NCI-H748 (cell line): ENCODE measurements around the gene TDRD10.
"Not testable (repeated sequence)": the region's sequence is repeated elsewhere in the genome, so short reads cannot be mapped to it uniquely, and the experiment has no call there.

Experiments used
- DNase-seq: peaks from one replicate; lab custom pipeline; 2025; ENCODE audit not compliant: unreplicated experiment; lab: John Stamatoyannopoulos, UW

TDRD10 gene

GRCh38 chr1:154514066-154514553 is 12.1 kb downstream of the TDRD10 start:
- no peak for DNase-seq

- DNase-seq, result no peak
Measured at GRCh38 chr1:154517661-154518060, 15.6 kb downstream of the TDRD10 start.

DNA sequence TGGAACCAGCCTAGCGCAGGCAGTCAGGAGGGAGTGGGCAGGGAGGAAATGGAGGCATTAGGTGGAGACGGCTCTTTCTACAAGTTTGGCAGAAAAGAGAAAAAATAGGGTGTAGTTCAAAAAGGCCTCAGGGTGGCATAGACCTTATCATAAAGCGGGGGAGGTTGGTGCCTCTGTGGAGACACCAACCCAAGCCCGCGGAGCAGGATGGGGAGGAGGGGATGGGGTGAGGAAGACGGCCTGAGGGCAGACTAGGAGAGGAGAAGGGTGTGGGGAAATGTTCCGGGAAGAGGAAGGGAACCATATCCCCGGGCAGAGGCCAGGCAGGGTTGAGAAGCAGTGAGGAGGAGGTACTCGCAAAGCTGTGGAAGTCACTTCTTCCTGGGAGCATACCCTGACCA is 17.6 kb downstream of the TDRD10 start:
- no peak for DNase-seq

DNA sequence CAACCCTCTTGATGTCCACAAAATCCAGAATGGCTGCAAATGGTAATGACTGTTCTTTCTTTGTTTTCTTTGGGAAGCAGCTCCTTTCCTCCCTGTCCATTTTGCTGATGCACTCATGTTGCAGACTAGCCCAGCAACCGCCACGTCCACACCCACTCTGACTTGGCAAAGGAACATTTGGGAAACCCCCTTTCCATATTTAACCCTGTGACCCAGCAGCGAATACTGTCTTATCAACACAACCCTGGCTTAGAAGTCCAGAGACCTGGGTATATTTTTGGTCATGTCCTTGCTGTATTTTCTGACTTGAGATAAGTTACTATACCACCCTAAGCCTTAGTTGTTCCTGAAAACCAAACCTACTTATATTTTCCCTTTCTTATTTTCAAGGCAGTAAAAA is 18.3 kb downstream of the TDRD10 start:
- DNase-seq, result no peak

DNA sequence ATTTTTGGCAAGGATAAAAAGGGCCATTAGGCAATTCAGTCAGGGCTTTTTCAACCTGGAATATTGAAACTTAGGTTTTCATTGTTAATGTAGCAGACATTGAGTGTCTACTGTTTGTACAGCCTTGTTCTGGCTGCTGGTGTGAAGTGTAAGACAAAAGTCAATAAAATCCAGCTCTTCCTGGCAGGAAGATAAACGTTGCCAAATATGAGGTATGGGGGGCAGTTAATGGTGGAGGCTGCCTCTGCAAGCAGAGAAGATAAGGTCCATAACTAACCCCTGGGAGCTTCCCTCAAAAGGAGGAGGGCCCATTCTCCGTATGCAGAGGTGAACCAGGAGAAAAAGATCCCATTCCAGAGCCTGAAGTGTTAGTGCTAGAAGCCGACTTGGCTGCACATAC is 19.7 kb downstream of the TDRD10 start:
- peak; percentile 9 for DNase-seq

GRCh38 chr1:154524881-154525280 is 22.9 kb downstream of the TDRD10 start:
- DNase-seq, result no peak

GRCh38 chr1:154527192-154527591 is 25.2 kb downstream of the TDRD10 start:
- no peak for DNase-seq

DNA sequence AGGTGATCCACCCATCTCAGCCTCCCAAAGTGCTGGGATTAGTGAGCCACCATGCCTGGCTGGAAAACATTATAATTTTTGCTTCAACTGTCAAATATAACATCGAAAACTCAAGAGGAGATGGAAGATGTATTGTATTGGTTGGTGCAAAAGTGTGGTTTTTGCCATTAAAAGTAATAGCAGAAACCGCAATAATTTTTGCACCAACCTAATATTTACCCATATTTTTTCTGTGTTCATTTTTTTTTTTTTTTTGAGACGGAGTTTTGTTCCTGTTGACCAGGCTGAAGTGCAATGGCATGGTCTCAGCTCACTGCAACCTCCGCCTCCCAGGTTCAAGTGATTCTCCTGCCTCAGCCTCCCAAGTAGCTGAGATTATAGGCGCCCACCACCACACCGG is 27.3 kb downstream of the TDRD10 start:
- DNase-seq, result no peak

DNA sequence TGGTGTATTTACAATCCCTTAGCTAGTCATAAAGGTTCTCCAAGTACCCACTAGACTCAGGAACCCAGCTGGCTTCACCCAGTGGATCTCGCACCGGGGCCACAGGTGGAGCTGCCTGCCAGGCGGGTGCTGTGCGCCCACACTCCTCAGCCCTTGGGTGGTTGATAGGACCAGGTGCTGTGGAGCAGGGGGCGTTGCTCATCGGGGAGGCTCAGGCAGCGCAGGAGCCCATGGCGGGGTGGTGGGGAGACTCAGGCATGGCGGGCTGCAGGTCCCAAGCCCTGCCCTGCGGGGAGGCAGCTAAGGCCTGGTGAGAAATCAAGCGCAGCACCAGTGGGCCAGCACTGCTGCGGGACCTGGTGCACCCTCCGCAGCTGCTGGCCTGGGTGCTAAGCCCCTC is 29.9 kb downstream of the TDRD10 start:
- not testable (repeated sequence) for DNase-seq

GRCh38 chr1:154533952-154534844 is 32.2 kb downstream of the TDRD10 start:
- DNase-seq, result peak; percentile 79

DNA sequence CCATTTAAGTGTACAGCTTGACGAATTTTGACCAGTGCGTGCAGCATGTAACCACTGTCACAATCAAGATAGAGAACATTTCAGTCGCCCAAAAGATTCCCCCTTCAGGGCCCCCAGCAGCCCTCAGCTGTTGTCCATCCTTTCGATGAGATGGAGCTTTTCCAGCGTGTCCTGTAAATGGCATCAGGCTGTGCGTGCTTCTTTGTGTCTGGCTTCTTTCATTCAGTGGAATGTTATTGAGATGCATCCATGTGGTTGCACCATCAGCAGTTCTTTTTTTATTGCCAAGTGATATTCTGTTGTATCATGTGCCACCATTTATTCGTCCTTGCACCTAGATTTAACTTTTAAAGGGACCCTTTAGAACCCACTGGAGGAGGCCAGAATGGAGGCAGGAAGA is 34.6 kb downstream of the TDRD10 start:
- DNase-seq, result no peak

DNA sequence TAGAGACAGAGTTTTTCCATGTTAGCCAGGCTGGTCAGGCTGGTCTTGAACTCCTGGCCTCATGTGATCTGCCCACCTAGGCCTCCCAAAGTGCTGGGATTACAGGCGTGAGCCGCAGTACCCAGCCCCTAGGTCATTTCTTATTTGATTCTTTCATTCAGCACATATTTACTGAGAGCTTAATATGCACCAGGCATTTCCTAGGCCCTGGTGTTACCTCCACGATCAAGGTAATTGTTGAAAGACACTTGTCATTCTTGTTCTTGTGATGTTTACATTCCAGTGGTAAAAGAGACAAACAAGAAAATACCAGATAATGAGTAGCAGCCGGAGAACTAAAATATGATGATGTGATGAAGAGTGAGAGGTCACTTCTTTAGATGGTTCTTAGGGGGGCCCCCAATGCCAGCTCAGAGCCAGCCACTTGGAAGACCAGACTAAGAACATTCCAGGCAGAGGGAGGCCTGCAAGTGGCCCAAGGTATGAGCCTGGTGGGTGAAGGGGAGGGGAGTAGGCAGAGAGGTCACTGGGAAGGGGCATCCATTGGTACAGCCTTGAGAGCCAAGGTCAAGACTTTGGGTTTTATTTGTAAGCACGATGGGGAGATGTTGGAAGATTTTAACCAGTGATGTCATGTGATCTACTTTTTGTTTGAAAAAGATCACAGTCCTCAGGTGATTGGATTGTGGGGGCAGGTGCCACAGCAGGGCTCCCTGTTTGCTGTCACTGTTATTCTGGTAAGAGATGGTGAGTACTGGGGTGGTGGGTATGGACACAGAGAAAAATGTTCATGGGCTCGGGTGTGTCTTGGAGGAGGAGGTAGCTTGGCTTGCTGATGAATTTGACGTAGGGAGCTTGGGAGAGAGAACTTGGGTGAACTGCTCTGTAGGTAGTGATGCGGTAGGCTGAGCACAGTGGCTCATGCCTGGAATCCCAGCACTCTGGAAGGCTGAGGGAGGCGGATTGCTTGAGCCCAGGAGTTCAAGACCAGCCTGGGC is 37.8 kb downstream of the TDRD10 start:
- DNase-seq, result no peak

DNA sequence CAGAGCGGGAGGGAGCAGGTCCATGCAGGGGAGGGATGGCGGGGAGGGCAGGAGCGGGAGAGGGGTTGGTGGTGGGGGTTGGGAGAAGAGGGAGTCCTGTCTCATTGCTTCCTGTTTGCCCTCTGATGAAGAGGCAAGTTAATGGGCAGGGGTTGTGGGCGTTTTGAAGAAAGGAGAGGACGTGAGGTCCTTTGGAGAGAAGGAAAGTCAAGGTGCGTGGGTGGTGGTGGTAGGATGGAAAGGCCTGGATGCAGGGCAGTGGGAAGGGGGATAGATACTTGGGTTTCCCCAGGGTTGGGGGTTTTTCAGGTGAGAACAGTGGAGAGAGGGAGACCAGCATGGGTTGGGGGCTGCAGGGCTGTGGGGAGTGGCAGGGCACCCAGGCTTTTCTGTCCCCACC is 39.2 kb downstream of the TDRD10 start:
- DNase-seq, result no peak

- DNase-seq, result peak; percentile 63
Measured at GRCh38 chr1:154546264-154547063, 44.4 kb downstream of the TDRD10 start.

DNA sequence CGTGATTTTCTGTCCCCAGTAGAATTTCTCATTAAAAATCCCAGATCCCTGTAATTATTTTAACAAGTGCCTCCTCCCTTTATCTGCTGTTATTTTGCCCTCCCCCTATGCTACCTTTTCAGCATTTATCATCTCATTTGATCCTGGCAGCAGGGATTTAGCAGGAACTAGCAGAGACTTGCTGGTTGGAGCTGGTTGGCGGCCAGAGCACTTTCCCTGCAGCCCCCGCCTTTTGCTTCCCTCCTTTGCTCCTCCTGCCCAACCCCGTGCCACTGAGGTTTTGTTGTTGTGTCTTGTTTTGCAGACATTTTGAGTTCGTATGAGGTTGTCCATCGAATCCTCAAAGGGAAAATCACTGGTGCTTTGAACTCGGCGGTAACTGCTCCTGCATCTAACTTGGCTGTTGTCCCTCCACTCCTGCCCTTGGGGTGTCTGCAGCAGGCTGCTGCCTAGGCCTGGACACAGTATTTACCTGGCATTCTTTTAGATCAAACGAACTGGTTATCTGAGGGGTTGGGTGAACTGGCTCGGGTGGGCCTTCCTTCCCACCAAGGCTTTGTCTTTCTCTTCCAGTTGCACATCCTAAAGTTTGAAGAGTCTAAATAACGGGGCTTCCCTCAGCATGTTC is 45.2 kb downstream of the TDRD10 start:
- no peak for DNase-seq

GRCh38 chr1:154548028-154548427 is 46.0 kb downstream of the TDRD10 start:
- no peak for DNase-seq

DNA sequence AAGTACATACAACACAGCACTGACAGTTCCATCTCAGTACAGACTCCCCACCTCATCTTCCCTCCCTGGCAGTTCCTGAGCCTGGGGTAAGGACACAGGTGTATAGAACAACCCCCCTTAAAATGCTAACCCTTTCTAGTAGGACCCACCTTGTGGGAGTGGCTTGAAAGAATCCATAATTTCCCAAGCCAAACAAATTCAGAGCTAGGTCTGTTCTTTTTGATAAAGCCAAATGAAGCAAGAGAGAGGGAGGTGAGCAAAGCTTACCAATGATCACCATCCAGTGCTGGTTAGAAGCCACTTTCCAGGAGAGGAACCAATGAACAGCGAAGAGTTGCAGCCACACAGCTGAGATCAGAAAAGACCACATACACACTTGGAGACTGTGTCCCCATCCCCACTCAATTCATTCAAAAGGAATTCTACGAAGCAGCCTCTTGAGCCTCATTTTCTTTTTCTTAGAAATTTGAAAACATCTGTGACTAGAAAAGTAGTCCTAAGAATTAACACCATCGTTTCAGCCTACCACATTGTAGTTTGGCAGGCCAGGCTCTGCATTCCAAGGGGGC is 47.3 kb downstream of the TDRD10 start:
- DNase-seq, result no peak

GRCh38 chr1:154550070-154550469 is 48.1 kb downstream of the TDRD10 start:
- no peak for DNase-seq

GRCh38 chr1:154550657-154551056 is 48.6 kb downstream of the TDRD10 start:
- DNase-seq, result no peak

DNA sequence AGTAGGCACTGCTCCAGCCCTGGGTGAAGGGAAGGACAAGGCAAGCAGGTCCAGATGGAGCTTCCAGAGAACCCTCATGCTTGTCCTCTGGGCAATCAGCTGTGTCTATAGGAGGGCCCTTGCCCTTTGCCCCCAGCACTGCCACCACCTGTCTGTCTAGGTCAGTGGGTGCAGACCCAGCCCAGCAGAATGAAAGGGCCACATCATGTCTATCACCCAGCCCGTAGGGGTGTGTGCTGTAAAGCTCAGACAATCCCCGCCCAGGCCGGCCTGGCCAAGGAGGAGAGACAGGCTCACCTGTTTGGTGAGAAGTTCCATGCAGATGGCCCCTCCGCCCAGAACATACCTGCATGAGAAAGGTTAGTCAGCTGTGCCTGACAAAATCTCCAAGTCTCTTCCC is 49.5 kb downstream of the TDRD10 start:
- DNase-seq, result no peak
